GM12891 (cell line): ENCODE data around the gene ADCY2.

Source experiments
- POLR2A ChIP-seq: IDR thresholded peaks from 2 replicates; pipeline ENCODE4 v1.6.1; 2011; ENCODE audit warnings: low read depth, low read length, control low read depth
- POLR2AphosphoS5 ChIP-seq: IDR thresholded peaks from 2 replicates; pipeline ENCODE4 v1.6.1; 2011; ENCODE audit warnings: low read depth, low read length, control low read depth
- TAF1 ChIP-seq: IDR thresholded peaks from 2 replicates; pipeline ENCODE4 v1.6.1; 2011; ENCODE audit warnings: low read depth, low read length, control low read depth

DNA sequence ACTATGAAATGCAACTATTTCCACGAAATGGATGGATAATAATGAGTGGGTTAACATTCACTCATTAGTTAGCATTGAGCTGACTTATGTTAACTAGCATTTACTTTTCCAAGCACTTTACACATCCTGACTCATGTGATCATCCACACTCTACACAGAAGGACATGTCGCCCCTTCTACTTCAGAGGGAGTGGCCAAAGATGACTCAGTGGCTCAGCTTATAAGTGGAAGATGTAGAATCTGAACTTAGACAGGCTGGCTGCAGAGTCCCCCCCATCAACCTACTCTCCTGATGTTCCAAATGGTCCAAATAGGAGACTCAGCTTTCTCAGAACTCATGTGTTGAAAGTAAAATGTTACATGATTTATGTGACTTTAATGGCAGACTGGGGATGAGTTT, 146.0 kb downstream of the ADCY2 start:
- no peak for TF ChIP-seq POLR2A
- no peak for TF ChIP-seq POLR2AphosphoS5
- TF ChIP-seq TAF1, result no peak
